Endometrial microvascular endothelial cells (primary cell): ENCODE results near the gene NMNAT3. TPM values are rescaled to one million over a fixed set of nuclear protein-coding genes. Genes with fewer than 3 reads are reported as not detected.

Source experiments
- in situ Hi-C: cut with HindIII; loops from 2 replicates; pipeline ENCODE4 v1.10.0; 2017; ENCODE audit warnings: low sequenced_read_pairs, low pct_unique_long_range_greater_than_20kb; ENCODE audit errors: inconsistent ontology term
- total RNA-seq: library from RNA; depleted of rRNA; stranded (reverse); fragments of >200 nt; gene quantifications from one replicate; pipeline ENCODE4 v1.2.3, GENCODE V29; 2015; ENCODE audit errors: inconsistent ontology term

The NMNAT3 gene
- total RNA-seq, 1 donor from 2014 or later, result not detected

- in situ Hi-C loops, result no loop called here
Observed at GRCh38 chr3:139676632-139677387, 962 bp downstream of the NMNAT3 start.

GRCh38 chr3:139676108-139676507 lies 1.7 kb downstream of the NMNAT3 start:
- in situ Hi-C loops, result no loop called here

- in situ Hi-C loops, result no loop called here
Observed at GRCh38 chr3:139675327-139675726, 2.4 kb downstream of the NMNAT3 start.

- in situ Hi-C loops, result no loop called here
Observed at GRCh38 chr3:139674571-139675260, 3.1 kb downstream of the NMNAT3 start.

- in situ Hi-C loops, result no loop called here
Observed at GRCh38 chr3:139672884-139673283, 4.9 kb downstream of the NMNAT3 start.

GRCh38 chr3:139671863-139672646 lies 5.7 kb downstream of the NMNAT3 start:
- in situ Hi-C loops, result no loop called here

- in situ Hi-C loops, result no loop called here
Observed at GRCh38 chr3:139671107-139671506, 6.7 kb downstream of the NMNAT3 start.

- in situ Hi-C loops, result no loop called here
Observed at GRCh38 chr3:139670196-139670595, 7.6 kb downstream of the NMNAT3 start.

GRCh38 chr3:139668332-139668731 lies 9.4 kb downstream of the NMNAT3 start:
- in situ Hi-C loops, result no loop called here

- in situ Hi-C loops, result no loop called here
Observed at GRCh38 chr3:139664958-139665357, 12.8 kb downstream of the NMNAT3 start.

- in situ Hi-C loops, result no loop called here
Observed at GRCh38 chr3:139660269-139660668, 17.5 kb downstream of the NMNAT3 start.

- in situ Hi-C loops, result no loop called here
Observed at GRCh38 chr3:139659511-139659910, 18.3 kb downstream of the NMNAT3 start.

- in situ Hi-C loops, result no loop called here
Observed at GRCh38 chr3:139657936-139658335, 19.8 kb downstream of the NMNAT3 start.

- in situ Hi-C loops, result no loop called here
Observed at GRCh38 chr3:139657434-139657833, 20.3 kb downstream of the NMNAT3 start.

GRCh38 chr3:139655909-139656595 lies 21.7 kb downstream of the NMNAT3 start:
- in situ Hi-C loops, result no loop called here

GRCh38 chr3:139654637-139655365 lies 23.0 kb downstream of the NMNAT3 start:
- in situ Hi-C loops, result no loop called here

- in situ Hi-C loops, result no loop called here
Observed at GRCh38 chr3:139653582-139653981, 24.2 kb downstream of the NMNAT3 start.

GRCh38 chr3:139652561-139652960 lies 25.2 kb downstream of the NMNAT3 start:
- in situ Hi-C loops, result no loop called here
